PC-9 (cell line): ENCODE measurements around the gene TOP1. TPM values are rescaled to one million over a fixed set of nuclear protein-coding genes. Genes with fewer than 3 reads are reported as not detected.
"Not testable (repeated sequence)": the region's sequence is repeated elsewhere in the genome, so short reads cannot be mapped to it uniquely, and the experiment has no call there.

ENCODE experiments used
- BruUV-seq: library from RNA; stranded (reverse); fragments of 400-500 nt; replicated peaks from 2 replicates; lab custom pipeline; 2021; lab: Mats Ljungman, UMichigan
- CTCF ChIA-PET: fragments of 300-600 bp; sonication (Branson Sonifier 250); formaldehyde crosslinking; loops from one replicate; lab custom pipeline; 2022; ENCODE audit warnings: antibody characterized with exemption; lab: Charles Lee
- POLR2A ChIA-PET: fragments of 300-600 bp; sonication (Branson Sonifier 250); formaldehyde crosslinking; loops from one replicate; lab custom pipeline; 2022; ENCODE audit warnings: antibody characterized with exemption; ENCODE audit not compliant: unreplicated experiment; lab: Charles Lee
- DNase-seq, 2 experiments: peaks; one replicate each; pipeline versions ENCODE4 v3.0.0 to v3.0.0-alpha.2; 2015 to 2022; ENCODE audit warnings: mixed read lengths in 1 of 2
- H2AFZ ChIP-seq: fragments of 200-600 bp; sonication (generic); 2 replicates; pipeline ENCODE4 v1.8.1; 2017; ENCODE audit warnings: antibody characterized with exemption
- H3F3A ChIP-seq: fragments of 200-600 bp; sonication (generic); 2 replicates; pipeline ENCODE4 v1.8.1; 2017; ENCODE audit warnings: antibody characterized with exemption, mild to moderate bottlenecking, low read depth; ENCODE audit not compliant: insufficient read depth
- H3K27ac ChIP-seq: fragments of 200-600 bp; sonication (generic); 2 replicates; pipeline ENCODE4 v1.6.1; 2016; ENCODE audit warnings: mixed run types
- H3K27me3 ChIP-seq: fragments of 200-600 bp; sonication (generic); 2 replicates; pipeline ENCODE4 v1.6.1; 2016; ENCODE audit warnings: low read depth, mixed run types; ENCODE audit not compliant: insufficient read depth
- H3K36me3 ChIP-seq: fragments of 200-600 bp; sonication (generic); 2 replicates; pipeline ENCODE4 v1.6.1; 2016; ENCODE audit warnings: low read depth, mixed run types
- H3K4me1 ChIP-seq: fragments of 200-600 bp; sonication (generic); replicated peaks from 2 replicates; pipeline ENCODE4 v1.6.1; 2016; ENCODE audit warnings: mixed run types; ENCODE audit not compliant: insufficient read depth
- H3K4me2 ChIP-seq: fragments of 200-600 bp; sonication (generic); 2 replicates; pipeline ENCODE4 v1.6.1; 2017; ENCODE audit warnings: mixed run types
- H3K4me3 ChIP-seq: fragments of 200-600 bp; sonication (generic); 2 replicates; pipeline ENCODE4 v1.6.1; 2016; ENCODE audit warnings: mixed run types
- H3K79me2 ChIP-seq: fragments of 200-600 bp; sonication (generic); 2 replicates; pipeline ENCODE4 v1.6.1; 2017; ENCODE audit warnings: low read depth, mixed run types
- H3K9me2 ChIP-seq: fragments of 200-600 bp; sonication (generic); 2 replicates; pipeline ENCODE4 v1.8.1; 2017; ENCODE audit warnings: mild to moderate bottlenecking; ENCODE audit not compliant: insufficient read depth
- H3K9me3 ChIP-seq: fragments of 200-600 bp; sonication (generic); 2 replicates; pipeline ENCODE4 v1.8.1; 2016; ENCODE audit warnings: low read depth; ENCODE audit not compliant: insufficient read depth
- H4K20me1 ChIP-seq: fragments of 200-600 bp; sonication (generic); 2 replicates; pipeline ENCODE4 v1.8.1; 2017; ENCODE audit not compliant: insufficient read depth
- EZH2 ChIP-seq: fragments of 200-600 bp; sonication (generic); IDR thresholded peaks from 2 replicates; pipeline ENCODE4 v1.8.0; 2017; ENCODE audit warnings: antibody characterized with exemption, low read depth
- intact Hi-C: fragments of 100-400 bp; cut with micrococcal nuclease; formaldehyde crosslinking; loops from one replicate; pipeline ENCODE4 v1.10.0; 2022; ENCODE audit not compliant: unreplicated experiment
- total RNA-seq: library from RNA; stranded (reverse); gene quantifications from 2 replicates; pipeline ENCODE4 v1.2.3, GENCODE V29; 2021
- TF ChIP-seq, protein P1 (sequence below): fragments of 200-600 bp; sonication (generic); conservative IDR thresholded peaks from 2 replicates; pipeline ENCODE4 v1.6.1; 2017; ENCODE audit warnings: mixed run types, antibody characterized with exemption, mild to moderate bottlenecking, moderate library complexity

The TOP1 gene
- total RNA-seq, 1 experiment from 2014 or later: 55.8 TPM

DNA sequence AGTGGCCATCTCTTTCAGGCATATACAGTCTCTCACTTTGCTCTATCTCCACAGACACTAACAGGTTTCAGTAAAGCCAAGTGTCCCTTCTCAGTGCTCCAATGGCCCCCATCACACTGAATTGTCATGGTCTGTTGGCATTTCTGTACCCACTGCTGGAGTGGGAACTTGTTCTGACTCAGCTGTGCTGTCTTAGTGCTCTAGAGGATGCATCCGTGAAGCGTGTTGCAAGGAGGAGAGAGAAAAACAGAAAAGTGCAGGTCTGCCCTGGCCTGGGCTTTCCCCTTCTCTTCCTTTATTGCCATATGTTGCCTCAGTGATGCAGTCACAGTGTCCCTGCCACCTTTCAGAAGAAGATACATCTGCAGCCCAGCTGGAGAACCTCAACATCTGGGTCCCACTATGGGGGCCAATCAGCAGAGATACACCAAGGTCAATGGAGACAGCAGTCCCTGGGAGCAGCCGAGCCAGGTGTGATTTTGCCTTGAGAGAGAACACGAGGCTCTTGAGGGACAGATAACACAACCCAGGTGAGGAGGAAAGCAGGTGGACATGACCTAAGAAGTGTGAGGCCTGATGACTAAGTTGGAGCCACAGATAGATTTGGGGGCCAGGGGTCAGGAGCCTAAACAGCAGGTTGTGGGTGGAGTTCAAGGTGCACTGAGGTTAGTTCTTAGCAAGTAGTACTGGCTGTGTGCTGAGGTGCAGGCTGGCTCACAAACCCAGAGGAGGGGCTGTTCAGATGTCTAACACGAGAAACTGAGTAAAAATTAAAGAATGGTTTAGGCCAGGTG is 103.2 kb downstream of the TOP1 start:
- TF ChIP-seq, protein P1, sequence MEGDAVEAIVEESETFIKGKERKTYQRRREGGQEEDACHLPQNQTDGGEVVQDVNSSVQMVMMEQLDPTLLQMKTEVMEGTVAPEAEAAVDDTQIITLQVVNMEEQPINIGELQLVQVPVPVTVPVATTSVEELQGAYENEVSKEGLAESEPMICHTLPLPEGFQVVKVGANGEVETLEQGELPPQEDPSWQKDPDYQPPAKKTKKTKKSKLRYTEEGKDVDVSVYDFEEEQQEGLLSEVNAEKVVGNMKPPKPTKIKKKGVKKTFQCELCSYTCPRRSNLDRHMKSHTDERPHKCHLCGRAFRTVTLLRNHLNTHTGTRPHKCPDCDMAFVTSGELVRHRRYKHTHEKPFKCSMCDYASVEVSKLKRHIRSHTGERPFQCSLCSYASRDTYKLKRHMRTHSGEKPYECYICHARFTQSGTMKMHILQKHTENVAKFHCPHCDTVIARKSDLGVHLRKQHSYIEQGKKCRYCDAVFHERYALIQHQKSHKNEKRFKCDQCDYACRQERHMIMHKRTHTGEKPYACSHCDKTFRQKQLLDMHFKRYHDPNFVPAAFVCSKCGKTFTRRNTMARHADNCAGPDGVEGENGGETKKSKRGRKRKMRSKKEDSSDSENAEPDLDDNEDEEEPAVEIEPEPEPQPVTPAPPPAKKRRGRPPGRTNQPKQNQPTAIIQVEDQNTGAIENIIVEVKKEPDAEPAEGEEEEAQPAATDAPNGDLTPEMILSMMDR: no peak
- TF ChIP-seq EZH2: no peak
- H3F3A ChIP-seq: peaks cover 31% of the 10 kb centered on the region; the same call in 1 of the 2 replicates
- H3K4me3 ChIP-seq: no peak overlapping the region
- H3K36me3 ChIP-seq: no peaks in the 10 kb centered on the region
- H3K9me3 ChIP-seq: no peaks in the 10 kb centered on the region
- H3K79me2 ChIP-seq: no peaks in the 10 kb centered on the region
- peaks cover 4% of the 10 kb centered on the region; the same call in 1 of the 2 replicates for H3K4me1 ChIP-seq
- ChIA-PET POLR2A (no interaction called here), CTCF (interaction anchor here (0.6 to 0.7 kb wide), 2 partner anchors 168 to 342 kb away, joined by 5 to 13 read pairs; no protein-coding TSS in a partner anchor)
- H3K9me2 ChIP-seq: no peaks in the 10 kb centered on the region
- BruUV-seq: no TSS peak
- no peak overlapping the region for H3K27ac ChIP-seq
- H4K20me1 ChIP-seq: no peaks in the 10 kb centered on the region
- no peak for DNase-seq
- no peaks in the 10 kb centered on the region for H3K27me3 ChIP-seq
- H3K4me2 ChIP-seq: no peak overlapping the region
- intact Hi-C loops: no loop called here
- no peak overlapping the region for H2AFZ ChIP-seq

DNA sequence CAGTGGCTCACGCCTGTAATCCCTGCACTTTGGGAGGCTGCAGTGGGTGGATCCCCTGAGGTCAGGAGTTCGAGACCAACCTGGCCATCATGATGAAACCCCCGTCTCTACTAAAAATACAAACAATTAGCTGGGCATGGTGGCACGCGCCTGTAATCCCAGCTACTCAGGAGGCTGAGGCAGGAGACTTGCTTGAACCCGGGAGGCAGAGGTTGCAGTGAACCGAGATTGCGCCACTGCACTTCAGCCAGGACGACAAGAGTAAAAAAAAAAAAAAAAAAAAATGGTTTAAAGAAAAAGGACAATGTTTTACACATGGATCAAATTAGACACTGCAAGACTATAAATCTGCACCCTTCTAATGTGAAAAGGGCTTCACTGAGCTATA is 103.8 kb downstream of the TOP1 start:
- H3K4me3 ChIP-seq, H2AFZ ChIP-seq, POLR2A ChIA-PET, BruUV-seq, H3K4me1 ChIP-seq, H4K20me1 ChIP-seq, DNase-seq, H3K27ac ChIP-seq, H3K9me2 ChIP-seq, H3K9me3 ChIP-seq, H3K4me2 ChIP-seq, intact Hi-C loops, H3K36me3 ChIP-seq, H3K27me3 ChIP-seq, H3K79me2 ChIP-seq: not testable (repeated sequence)
- CTCF ChIA-PET: interaction anchor here (0.6 to 0.7 kb wide), 2 partner anchors 169 to 342 kb away, joined by 5 to 13 read pairs; no protein-coding TSS in a partner anchor
- peaks cover 31% of the 10 kb centered on the region; the same call in 1 of the 2 replicates for H3F3A ChIP-seq

DNA sequence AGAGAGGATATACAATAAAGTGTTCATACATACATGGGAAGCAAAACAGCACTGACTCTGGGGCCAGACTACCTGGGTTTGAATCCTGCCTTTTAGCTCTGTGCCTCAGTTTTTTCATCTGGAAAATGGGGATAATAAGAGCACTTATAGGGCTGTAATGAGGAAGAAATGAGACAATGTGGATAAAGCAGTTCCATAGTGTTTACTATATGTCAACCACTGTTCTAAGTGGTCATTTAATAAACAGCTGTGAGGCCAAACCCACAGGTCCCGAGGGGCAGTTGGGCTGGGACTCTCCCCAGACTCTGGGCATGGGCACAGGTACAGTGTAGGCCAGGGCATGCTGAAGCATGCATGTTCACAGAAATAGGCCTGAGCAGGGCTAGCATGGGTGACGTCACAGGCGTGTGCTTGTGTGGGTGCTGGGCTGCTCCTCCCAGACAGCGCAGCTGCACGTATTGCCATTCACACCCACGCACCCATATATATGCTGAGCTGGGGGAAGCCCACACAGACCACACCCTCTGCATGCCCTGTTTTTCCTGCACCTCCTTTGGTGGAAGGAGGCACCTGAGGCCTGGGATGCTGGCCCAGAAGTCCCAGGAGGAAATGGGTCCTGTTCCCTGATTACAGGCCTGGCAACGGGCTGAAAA is 105.2 kb downstream of the TOP1 start:
- H3F3A ChIP-seq: peaks cover 31% of the 10 kb centered on the region; the same call in 1 of the 2 replicates
- peaks cover 9% of the 10 kb centered on the region; the same call in 1 of the 2 replicates for H3K79me2 ChIP-seq
- H3K4me1 ChIP-seq: peaks cover 12% of the 10 kb centered on the region
- no peak overlapping the region for H3K4me3 ChIP-seq
- no peak overlapping the region for H3K27ac ChIP-seq
- intact Hi-C loops: no loop called here
- H3K4me2 ChIP-seq: no peak overlapping the region
- no peak for DNase-seq
- ChIA-PET CTCF (no interaction called here), POLR2A (no interaction called here)
- H3K36me3 ChIP-seq: no peaks in the 10 kb centered on the region
- BruUV-seq: no TSS peak
- H3K9me2 ChIP-seq: no peaks in the 10 kb centered on the region
- no peaks in the 10 kb centered on the region for H3K27me3 ChIP-seq
- H3K9me3 ChIP-seq: no peaks in the 10 kb centered on the region
- no peak for TF ChIP-seq EZH2
- TF ChIP-seq, protein P1: no peak
- no peaks in the 10 kb centered on the region for H4K20me1 ChIP-seq
- H2AFZ ChIP-seq: no peak overlapping the region
